Measurements from ENCODE around the gene ATG4B.

Gene ATG4B

DNA sequence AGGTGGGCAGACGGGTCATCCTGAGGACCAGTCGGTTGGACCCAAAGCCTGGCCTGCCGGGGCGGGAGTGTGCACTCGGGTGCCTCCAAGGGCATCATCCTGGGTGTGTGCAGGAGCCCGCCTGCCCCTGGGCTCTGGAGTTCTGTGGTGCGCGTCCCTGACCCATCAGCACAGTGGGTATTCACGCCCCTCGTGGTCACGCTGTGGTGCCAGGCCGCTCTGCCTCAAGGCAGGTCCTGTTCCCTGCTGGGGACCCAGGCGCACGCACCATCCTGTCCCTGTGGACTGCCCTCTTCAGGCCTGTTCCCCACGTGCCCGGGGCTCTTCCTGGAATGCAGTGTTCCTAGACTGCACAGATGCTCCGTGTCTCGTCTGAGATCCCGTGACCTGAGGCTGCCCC is 82.6 kb downstream of the ATG4B start:
- DNase-seq, result no peak
- in situ Hi-C loops (cut with MboI; ENCODE audit: low pct_unique_long_range_greater_than_20kb, low sequenced_read_pairs), result no loop called here

GRCh38 chr2:241720560-241720959 is 83.1 kb downstream of the ATG4B start:
- DNase-seq, result no peak
- in situ Hi-C loops (cut with MboI; ENCODE audit: low pct_unique_long_range_greater_than_20kb, low sequenced_read_pairs), result no loop called here

DNA sequence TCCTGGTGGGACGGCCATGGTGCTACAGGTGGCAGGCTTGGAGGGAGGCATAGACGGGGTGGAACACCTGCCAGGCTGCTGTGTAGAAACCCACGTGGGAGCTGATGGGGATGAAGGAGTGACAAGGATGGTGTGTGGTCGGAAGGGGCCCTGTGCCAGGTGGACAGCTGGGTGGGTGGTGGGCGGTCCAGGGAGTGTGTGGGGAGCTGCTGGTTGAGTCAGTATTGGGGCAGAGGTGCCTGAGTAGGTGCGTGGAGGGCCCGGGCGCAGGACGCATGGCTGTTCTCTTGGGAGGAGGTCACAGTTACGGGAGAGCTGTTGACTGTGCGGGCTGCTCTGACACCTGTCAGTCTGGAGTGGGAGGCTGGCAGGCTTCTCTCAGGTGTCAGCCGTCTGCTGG is 84.4 kb downstream of the ATG4B start:
- no peak for DNase-seq
- in situ Hi-C loops (cut with MboI; ENCODE audit: low pct_unique_long_range_greater_than_20kb, low sequenced_read_pairs), result no loop called here

DNA sequence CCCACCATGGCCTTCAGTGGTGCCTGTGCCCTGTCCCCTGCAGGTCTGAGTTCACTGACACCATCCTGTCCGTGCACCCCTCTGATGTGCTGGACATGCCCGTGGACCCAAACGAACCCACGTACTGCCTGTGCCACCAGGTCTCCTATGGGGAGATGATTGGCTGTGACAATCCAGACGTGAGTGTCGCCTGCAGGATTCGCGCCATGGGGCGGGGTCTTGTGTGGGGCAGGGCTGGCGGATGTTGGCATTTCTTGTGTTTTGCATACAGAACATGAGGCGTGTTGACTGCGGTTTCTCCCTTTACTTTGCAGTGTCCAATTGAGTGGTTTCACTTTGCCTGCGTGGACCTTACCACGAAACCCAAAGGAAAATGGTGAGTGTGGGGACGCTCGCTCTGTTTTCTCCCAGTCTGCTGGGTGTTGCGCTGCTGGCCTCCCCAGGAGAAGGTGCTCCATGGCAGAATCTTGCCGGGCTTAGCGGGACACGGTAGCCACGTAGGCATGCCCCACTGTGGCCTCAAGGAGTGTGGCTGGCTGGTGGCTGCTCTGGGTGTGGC is 85.5 kb downstream of the ATG4B start:
- in situ Hi-C loops (cut with MboI; ENCODE audit: low pct_unique_long_range_greater_than_20kb, low sequenced_read_pairs), result no loop called here

More for the DNA sequence above, 85.5 kb downstream of the ATG4B start:
- DNase-seq, result no peak

All from KBM-7 (cell line).